ENCODE measurements around the gene MRM1.
"Not testable (repeated sequence)": the region's sequence is repeated elsewhere in the genome, so short reads cannot be mapped to it uniquely, and the experiment has no call there.

MRM1 gene

DNA sequence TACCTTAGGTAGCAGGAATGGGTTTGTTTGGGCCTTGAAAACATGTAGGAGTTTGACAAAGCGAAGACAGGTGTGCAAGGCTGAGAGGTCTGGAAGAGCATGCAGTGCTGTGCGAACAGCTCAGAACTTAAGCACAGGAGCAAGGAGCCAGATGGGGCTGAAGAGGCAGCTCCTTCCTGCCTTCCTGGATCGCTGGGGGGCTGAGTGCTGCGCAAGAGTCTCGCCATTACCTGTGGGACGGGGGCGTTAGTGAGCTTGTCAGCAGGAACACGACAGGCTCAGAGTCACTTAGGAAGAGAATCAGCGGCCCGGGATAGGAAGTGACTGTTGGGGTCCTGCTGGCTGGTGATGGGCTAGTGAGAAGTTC is 464 bp upstream of the MRM1 start:
- no peak for DNase-seq (ENCODE audit: low read depth in 2 of 2)

DNA sequence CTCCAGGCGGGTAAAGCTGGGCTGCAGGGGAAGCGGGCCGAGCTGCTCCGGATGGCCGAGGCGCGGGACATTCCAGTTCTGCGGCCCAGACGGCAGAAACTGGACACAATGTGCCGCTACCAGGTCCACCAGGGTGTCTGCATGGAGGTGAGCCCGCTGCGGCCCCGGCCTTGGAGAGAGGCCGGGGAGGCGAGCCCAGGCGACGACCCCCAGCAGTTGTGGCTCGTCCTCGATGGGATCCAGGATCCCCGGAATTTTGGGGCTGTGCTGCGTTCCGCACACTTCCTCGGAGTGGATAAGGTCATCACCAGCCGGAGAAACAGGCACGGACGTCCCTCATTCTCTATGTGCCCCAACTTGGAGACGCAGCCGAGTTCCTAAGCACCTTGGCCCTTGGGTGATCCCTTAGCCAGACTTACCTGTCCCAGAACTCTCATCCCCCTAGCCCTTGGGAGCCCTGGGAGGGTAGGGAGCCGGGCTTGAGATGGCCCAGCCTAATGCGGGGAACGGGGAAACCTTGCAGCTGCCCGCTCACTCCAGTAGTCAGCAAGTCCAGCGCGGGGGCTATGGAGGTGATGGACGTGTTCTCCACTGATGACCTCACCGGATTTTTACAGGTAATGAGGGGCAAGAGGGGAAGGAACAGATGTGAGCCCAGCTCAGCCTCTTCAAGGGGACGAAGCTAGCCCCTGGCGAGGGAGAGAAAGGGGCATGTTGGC is 806 bp downstream of the MRM1 start:
- DNase-seq (ENCODE audit: low read depth in 2 of 2), result no peak

DNA sequence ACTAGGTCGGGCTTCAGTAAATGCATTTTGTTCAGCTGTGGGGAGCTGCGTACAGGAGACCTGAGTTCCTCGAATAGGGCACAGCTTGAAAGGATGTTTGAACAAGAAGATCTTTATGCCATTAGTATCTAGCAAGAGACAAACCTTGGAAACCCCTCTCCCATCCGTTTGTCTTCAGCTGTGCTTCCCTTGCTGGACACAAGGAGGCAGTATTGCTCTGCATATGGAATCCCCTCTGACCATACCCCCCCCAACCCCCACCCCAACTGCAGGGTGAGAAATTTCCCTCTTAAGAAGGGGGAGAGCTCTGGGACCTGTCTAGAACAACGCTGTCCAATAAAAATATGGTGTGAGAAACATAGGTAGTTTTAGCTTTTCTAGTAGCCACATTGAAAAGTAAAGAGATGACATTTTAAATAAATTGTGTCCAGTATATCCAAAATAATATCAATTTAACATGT is 1.6 kb downstream of the MRM1 start:
- DNase-seq (ENCODE audit: low read depth in 2 of 2), result peak in 1 of 2 donors; percentile 54

DNA sequence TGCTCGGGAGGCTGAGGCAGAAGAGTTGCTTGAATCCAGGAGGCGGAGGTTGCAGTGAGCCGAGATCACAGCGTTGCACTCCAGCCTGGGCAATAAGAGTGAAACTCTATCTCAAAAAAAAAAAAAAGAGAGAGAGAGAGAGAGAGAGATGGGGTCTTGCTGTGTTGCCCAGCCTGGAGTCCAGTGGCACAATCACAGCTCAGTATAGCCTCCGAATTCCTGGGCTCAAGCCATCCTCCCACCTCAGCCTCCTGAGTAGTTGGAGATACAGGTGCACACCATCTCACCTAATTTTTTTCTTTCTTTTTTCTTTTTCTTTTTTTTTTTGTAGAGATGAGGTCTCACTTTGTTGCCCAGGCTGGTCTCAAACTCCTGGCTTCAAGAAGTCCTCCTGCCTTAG is 3.6 kb downstream of the MRM1 start:
- not testable (repeated sequence) for DNase-seq (ENCODE audit: low read depth in 2 of 2)

DNA sequence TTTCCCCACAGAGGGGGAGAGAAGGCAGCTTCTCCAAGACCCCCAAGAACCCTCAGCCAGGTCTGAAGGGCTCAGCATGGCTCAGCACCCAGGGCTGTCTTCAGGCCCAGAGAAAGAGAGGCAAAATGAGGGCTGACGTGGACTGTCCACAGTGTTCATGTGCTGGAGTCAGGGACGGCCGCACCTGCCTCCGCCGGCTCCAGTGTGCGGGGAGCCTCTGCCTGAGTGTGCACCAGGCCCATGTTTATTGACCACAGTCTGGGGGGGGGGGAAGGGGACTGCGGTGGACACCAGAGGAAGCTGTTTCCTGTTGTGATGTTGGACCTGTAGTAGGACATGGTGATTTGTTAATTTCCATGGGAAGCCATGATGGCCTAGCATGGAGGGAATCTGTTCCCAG is 6.9 kb downstream of the MRM1 start:
- no peak for DNase-seq (ENCODE audit: low read depth in 2 of 2)

DNA sequence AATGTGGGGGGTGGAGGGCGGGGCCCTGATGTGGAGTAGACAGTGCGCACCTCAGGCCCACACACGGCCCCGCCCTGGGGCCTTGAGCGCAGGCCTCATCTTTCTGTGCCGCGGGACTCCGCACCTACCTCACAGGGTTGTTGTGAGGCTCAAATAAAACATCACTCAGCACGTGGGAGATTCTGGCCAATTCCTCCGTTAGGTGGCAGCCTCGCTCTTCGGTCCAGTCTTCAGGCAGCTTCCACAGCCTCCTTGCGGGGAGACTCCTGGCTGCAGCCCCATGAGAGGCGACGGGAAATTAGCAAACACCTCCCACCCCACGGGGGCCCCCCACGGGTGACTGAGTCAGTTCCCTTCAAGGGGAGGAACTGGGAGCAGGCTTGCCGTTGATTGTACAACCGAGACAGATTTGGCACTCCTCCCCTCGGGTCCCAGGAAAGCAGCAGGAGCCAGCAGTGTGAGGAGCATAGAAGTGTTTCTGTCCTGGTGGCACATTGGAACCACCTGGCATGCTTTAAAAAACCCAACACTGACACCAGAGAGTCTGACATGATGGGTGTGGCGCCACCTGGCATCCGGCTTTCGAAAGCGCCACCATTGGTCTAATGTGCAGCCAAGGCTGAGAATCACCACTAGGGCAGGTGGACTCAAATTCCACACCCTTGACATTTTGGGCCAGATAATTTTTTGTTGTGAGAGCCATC is 7.6 kb downstream of the MRM1 start:
- no peak for DNase-seq (ENCODE audit: low read depth in 2 of 2)

DNA sequence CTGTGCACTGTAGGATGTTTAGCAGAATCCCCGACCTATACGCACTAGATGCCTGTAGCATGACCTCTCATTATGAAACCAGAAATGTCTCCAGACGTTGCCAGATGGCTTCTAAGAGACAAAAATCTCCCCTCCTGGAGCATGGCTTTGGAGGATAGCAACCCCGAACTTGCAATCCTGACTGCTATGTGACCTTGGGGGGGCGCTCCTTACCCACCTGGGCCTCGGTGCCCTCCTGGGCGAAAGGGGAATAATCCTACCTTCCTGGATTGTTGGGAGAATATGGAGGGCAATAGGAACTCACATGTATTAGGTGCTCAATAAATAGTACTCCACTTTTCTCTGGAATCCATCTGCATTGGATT is 8.1 kb downstream of the MRM1 start:
- no peak for DNase-seq (ENCODE audit: low read depth in 2 of 2)

DNA sequence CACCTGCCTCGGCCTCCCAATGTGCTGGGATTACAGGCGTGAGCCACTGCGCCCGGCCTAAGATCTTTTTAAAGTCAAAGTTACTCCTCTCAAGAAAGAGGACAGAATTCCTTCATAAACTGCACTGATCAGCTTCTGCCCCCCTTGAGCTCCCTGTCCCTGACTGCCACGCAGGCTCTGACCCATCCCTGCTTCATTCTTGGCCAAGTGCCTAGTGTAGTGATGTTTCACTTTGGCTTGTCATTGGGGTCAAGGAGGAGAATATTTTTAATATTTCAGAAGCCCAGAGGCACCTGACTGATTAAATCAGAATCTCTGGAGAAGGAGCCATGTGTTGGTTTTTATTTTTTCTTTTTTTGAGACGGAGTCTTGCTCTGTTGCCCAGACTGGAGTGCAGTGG is 9.1 kb downstream of the MRM1 start:
- no peak for DNase-seq (ENCODE audit: low read depth in 2 of 2)

DNA sequence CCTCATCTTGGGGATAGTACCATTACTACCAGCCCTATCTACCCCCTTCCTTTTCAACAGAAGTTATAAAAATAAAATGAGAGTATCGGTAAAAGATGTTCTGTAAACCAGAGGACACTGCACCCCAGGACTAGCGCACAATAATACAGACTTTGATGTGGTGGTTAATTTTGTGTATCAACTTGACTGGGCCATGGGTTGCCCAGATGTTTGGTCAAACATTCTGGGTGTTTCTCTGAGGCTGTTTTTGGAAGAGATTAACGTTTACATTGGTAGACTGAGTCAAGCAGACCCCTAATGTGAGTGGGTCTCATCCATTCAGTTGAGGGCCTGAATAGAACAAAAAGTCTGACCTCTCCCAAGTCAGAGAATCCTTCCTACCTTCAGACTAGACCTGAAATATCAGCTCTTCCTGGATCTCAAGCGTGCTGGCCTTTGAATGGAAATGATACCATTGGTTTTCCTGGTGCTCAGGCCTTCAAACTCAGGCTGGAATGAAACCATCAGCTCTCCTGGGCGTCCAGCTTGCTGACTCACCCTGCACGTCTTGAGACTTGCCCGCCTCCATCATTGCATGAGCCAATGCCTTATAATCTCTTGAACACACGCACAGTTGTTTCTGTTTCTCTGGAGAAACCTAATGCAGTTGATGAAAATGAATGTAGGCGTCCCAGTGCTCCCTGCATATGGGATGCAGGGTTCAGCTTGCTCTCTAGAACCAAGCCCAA is 10.1 kb downstream of the MRM1 start:
- DNase-seq (ENCODE audit: low read depth in 2 of 2), result no peak

DNA sequence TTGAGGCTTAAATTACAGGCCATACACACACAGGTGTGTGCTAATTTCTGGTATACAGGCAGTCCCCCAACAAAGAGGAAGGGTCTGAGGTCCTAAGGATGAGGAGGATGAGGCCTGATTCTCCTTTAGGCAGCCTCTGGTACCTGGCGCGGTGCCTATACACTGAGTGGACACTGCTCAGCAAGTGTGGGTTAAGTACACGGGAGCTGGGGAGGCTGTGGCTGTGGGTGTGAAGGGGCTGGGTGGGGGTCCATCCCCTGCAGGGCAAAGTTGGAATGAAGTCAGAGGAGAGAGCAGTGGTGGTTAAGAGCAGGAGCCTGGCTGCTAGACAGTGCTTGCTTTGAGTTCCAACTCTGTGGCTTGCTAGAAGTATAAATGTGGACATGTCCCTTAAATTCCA is 10.9 kb downstream of the MRM1 start:
- no peak for DNase-seq (ENCODE audit: low read depth in 2 of 2)

DNA sequence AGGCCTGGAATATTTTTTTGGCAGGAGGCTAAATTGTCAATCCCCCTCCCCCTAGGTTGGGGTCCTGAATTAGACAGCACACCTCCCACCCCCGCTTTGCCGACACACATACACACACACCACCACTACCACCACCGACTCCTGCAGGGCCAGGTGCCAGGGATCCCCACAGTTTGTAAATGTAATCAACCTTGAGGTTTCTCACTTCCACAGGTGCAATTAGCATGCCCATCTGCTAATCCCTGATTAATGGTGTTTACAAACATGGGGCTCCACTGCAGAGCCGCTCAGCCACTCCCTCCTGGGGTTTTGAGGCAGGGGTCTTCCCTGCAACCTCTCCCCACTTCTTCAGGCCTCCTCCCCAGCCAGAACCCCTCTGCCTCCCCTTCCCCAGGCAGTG is 11.8 kb downstream of the MRM1 start:
- no peak for DNase-seq (ENCODE audit: low read depth in 2 of 2)

DNA sequence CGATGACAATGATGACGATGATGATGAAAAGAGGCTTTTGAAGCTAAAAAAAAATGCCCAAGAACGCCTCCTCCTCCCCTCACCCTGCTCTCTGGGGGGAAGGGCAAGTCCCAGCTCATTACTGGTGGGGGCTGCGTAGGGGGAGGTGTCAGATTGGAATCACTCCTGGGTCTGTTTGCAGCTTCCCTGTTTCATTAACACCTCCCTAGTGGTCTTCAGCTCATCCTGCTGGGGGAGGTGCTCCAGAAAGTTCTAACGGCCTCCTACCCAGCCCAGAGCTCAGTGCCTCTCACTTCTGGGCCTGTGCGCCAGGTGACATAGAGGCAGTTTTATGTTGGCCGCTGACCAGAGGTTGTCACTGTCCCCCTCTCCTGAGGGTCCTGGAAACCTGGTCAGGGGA is 12.7 kb downstream of the MRM1 start:
- DNase-seq (ENCODE audit: low read depth in 2 of 2), result no peak

DNA sequence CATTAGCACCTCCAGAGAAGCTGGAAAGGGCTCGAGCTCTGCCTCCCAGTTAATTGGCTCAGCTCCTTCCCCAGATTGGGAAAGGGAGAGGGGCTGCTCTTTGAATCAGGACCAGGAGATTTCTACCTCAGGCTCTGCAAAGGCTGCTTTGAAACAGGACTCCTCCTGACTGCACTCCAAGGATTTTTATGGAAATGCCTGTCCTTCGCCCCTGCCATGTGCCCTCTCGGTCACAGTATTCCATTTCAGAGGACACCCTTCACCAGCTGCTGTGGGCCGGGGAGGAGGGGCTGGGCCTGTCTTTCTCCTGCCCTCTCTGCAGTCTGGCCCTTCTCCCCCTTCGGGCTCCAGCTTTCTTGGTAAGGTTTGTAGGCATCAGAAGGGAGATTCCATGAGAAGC is 13.6 kb downstream of the MRM1 start:
- no peak for DNase-seq (ENCODE audit: low read depth in 2 of 2)

DNA sequence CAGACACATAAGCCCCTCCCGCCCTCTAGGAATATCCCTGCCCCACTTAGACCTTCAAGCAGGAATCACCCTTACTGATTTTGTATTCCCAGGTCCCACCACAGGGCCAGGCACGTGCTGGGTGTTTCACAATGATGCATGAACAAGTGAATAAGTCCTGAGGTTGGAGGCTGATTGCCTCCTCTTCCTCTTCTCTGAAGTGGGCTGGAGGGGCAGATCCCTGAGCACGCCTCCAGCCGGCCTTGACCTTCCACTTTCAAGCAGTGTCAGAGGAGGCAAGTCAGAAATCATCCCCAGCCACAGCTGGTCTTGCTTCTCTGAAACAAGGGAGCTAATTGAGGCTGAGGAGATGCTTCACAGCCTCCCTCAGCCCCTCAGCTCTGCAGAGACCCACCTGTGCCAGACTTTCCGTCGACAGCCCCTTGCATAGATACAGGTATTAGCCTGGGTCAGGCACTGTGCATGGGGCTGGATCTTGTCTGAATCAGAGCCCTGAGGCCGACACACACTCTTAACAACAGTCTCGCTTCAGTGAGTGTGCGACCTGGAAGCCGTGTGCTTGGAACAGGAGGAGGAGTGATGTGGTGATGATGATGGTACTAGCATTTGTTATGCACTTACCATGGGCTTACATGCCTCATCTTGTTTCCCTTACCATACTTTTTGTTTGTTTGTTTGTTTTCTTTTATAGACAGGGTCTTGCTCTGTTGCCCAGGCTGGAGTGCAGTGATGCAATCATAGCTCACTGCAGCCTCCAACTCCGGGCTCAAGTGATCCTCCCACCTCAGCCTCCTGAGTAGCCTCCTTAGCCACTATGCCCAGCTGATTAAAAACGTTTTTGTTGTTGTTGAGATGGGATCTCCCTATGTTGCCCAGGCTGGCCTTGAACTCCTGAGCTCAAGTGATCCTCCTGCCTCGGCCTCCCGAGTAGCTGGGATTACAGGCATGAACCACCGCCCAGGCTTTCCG is 15.0 kb downstream of the MRM1 start:
- DNase-seq (ENCODE audit: low read depth in 2 of 2), result no peak

DNA sequence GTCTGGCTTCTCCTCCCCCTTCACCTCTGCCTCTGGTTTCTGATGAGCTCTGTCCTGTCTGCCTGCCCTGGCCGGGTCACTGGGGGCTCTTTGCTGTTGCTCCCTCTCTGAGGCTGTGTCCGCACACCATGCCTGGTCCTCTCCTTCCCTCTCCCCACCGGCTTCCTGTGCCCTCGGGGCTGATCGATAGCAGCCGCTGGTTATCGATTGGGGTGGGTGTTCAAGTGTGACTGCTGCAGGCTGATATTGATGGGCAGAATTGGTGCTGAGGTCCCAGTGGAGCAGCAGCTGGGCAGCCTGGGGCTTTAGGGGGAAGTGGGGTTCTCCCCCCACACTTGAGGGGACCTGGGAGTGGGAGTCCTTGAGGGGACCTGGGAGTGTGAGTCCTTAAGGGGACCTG is 16.4 kb downstream of the MRM1 start:
- no peak for DNase-seq (ENCODE audit: low read depth in 2 of 2)

DNA sequence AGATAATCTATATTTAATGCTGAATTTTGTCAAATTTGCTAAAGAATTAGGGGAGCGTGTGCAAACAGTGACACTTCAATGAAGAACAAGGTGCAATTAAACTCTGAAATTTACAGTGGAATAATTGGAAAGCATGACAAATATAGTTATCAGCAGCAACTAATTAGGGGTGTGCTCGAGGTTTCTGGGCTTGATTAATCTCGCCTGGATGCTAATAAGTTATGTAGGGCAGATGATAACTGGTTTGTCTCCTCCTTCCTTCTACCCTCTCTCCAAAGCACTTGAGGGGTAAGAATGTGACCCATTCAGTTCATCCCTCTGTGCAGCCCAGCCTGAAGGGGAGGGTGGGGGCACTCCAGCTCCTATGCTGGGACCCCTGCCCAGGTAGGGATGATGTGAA is 21.9 kb downstream of the MRM1 start:
- DNase-seq (ENCODE audit: low read depth in 2 of 2), result no peak

DNA sequence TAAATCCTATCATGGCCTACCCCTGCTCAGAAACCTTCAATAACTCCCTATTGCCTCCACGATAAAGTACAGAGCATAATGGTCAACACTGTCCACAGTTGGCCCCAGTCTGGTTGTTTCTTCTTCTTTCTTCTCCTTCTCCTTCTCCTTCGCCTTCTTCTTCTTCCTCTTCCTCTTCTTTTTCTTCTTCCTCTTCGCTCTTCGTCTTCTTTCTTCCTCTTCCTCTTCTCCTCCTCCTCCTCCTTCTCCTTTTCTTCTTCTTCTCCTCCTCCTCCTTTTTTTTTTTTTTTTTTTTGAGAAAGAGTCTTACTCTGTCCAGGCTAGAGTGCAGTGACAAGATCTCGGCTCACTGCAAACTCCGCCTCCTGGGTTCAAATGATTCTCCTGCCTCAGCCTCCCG is 23.8 kb downstream of the MRM1 start:
- no peak for DNase-seq (ENCODE audit: low read depth in 2 of 2)

DNA sequence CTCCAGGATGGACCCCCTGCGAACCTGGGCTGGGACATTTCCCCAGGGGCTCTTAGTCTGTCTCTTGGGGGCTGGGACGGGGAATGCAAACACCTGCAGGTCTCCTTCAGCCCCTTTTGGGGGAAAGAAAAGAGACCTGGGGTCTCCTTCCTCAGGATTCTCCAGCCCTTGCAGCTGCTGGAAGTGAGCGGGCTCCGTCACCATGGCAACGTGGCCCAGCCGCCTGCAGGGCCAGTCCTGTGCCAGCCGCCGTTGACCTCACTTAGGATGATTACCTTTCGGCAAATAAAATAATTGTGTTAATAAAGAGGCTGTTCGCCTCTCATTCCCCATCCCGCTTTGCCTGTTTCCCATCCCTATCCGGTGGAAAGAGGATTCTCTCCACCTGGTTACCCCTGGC is 25.7 kb downstream of the MRM1 start:
- DNase-seq (ENCODE audit: low read depth in 2 of 2), result no peak

DNA sequence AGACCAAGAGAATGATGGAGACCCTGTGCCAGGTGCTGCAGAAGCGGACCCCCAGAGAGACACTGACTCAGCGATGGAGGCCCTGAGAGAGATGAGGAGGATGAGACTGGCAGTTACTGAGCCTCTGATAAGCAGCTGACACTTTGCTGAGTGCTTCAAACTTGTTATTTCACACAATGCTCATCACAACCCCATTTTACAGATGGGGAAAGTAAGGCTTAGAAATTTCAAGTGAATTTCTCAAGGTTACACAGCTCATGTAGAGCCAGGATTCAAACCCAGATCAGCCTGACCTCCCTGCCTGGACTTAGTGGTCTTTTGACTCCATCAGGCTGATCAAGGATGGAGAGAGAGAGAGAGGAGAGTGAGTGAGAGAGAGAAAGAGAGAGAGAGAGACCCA is 27.2 kb downstream of the MRM1 start:
- DNase-seq (ENCODE audit: low read depth in 2 of 2), result no peak

DNA sequence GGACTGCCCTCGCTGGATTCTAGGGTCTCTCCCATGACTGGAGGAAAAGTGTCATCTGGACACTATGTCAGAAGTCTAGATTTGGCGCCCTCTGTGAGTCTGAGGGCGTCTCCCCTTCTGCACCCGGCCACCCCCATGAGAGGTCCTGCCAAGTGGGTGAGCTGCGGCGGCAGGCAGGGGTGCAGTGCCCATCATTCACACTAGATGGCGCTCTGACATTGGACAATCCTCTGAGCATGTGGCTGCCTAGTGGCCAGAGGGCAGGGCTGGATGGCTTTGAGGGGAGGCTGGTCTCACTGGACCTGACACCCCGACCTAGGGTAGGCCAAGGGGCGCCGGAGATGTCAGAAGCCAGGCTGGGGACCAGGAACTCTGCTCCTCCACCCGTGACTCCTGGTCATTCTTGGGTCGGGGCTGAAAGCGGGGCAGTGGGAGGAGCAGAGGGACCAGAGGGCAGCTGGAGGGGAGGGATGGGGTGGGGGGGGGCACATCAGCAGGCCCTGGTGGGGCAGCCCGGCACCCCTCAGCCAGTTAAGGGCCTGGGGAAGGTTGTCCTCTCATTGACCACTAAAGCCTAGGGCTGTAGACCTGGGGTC is 28.0 kb downstream of the MRM1 start:
- peak; percentile 56 to 74 for DNase-seq (ENCODE audit: low read depth in 2 of 2)

DNA sequence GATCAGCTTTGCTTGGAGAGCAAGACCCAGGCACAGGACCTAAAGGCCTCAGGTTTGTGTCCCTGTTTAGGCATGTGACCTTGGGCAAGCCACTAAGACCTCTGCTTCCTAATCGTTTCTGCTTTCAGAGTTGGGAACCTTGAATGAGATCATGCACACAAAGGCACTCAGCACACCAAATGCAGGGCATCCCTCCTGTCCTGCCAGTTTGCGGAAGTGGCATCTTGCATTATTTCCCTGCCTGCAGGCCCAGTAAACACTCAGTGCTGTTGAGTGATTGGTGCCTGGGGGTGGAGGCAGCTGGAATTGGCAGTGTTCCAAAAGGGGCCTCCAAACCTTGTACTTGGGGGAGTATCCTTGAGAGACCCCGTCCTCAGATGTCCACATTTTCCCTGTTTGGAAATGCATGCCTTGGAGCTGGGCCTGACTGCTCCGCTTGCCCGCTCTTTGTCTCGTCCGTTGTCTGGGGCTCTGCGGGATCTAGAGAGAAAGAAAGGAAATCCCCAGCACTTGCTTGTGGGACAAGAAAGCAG is 28.7 kb downstream of the MRM1 start:
- DNase-seq (ENCODE audit: low read depth in 2 of 2), result no peak

Measured in stimulated activated CD4-positive, alpha-beta T cell treated with anti-CD3 and anti-CD28 coated beads, Interleukin-1b, Interleukin-23, amount 100 ng/mL, for 1 hour (primary cell).